Fibroblast of skin of back (primary cell): ENCODE data around the gene PUM2. TPM values are rescaled to one million over a fixed set of nuclear protein-coding genes. Genes with fewer than 3 reads are reported as not detected.
"Not testable (repeated sequence)": the region's sequence is repeated elsewhere in the genome, so short reads cannot be mapped to it uniquely, and the experiment has no call there.

Source experiments
- DNase-seq: peaks from one replicate; pipeline ENCODE4 v3.0.0-alpha.2; 2013
- polyA plus RNA-seq, 2 experiments: library from polyadenylated mRNA; unstranded; fragments of 120-200 nt; gene quantifications; one replicate each; pipeline ENCODE4 v1.2.1, GENCODE V29; 2013; ENCODE audit not compliant: insufficient read length in 2 of 2

PUM2 gene, protein sequence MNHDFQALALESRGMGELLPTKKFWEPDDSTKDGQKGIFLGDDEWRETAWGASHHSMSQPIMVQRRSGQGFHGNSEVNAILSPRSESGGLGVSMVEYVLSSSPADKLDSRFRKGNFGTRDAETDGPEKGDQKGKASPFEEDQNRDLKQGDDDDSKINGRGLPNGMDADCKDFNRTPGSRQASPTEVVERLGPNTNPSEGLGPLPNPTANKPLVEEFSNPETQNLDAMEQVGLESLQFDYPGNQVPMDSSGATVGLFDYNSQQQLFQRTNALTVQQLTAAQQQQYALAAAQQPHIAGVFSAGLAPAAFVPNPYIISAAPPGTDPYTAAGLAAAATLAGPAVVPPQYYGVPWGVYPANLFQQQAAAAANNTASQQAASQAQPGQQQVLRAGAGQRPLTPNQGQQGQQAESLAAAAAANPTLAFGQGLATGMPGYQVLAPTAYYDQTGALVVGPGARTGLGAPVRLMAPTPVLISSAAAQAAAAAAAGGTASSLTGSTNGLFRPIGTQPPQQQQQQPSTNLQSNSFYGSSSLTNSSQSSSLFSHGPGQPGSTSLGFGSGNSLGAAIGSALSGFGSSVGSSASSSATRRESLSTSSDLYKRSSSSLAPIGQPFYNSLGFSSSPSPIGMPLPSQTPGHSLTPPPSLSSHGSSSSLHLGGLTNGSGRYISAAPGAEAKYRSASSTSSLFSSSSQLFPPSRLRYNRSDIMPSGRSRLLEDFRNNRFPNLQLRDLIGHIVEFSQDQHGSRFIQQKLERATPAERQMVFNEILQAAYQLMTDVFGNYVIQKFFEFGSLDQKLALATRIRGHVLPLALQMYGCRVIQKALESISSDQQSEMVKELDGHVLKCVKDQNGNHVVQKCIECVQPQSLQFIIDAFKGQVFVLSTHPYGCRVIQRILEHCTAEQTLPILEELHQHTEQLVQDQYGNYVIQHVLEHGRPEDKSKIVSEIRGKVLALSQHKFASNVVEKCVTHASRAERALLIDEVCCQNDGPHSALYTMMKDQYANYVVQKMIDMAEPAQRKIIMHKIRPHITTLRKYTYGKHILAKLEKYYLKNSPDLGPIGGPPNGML
- 39.8 TPM for polyA plus RNA-seq (2013, experiment 1 of 2; ENCODE audit: insufficient read length)
- polyA plus RNA-seq (2013, experiment 2 of 2; ENCODE audit: insufficient read length): 41.5 TPM

DNA sequence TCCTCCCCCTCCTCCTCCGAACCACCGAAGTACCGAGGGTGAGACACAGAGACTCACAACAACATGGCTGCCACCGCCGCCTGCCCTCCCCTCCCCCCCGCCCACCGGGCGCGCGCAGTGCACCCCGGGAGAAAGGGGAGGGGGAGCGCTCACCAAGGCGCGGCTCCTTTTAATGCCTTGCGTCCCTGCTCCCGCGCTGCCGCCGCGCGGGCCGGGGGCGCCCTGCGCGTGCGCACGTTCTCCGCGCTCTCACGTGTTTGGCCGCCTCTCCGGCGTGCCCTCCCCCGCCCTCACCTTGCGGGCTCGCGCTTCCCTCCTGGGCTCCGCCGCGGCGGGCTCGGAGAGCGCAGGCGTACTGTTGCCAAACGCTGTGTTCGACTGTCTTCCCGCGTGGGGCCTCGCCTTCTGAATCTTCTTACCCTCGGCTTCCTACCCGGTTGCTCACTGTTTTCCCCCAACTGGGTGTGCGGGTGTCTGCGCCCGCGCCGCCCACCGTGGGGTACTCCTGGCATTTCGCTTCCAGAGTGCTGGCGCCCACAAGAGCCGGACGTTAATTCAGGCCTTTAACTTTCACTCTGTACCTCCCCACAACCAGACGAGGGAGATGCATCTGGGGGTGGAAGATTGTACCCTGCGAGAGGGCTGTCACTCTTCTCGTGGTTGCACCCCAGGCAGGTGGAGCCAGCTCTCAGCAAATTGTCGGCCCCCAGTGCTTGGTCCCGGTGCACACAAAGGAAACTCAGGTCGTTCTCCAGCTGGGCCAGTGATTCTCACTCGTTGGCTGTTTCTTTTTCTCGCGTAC, at the start of gene PUM2:
Gene PUM2, minus strand, starts transcription at position 92 of the 802 bp plus-strand sequence. CDS start 23,484 bp downstream, outside the sequence.
- DNase-seq: peak; percentile 93

DNA sequence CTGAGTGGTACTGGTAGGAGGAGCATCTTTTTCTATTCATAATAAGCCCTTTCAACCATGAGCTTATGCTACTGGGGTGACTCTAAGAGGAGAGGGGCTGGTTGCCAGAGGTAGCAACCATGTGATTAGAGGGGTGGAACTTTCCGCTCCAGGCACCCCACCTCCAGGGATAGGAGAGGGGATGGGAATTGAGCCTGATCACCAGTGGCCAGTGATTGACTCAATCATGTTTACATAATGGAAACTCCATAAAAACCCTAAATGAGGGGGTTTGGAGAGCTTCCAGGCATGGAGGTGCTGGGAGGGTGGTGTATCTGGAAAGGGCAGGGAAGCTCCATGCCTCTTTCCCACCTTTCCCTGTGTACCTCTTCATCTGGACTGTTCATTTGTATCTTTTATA, 49.7 kb upstream of the PUM2 start:
- no peak for DNase-seq

- peak; percentile 60 for DNase-seq
Measured at GRCh38 chr2:20398956-20399567, 48.4 kb upstream of the PUM2 start.

DNA sequence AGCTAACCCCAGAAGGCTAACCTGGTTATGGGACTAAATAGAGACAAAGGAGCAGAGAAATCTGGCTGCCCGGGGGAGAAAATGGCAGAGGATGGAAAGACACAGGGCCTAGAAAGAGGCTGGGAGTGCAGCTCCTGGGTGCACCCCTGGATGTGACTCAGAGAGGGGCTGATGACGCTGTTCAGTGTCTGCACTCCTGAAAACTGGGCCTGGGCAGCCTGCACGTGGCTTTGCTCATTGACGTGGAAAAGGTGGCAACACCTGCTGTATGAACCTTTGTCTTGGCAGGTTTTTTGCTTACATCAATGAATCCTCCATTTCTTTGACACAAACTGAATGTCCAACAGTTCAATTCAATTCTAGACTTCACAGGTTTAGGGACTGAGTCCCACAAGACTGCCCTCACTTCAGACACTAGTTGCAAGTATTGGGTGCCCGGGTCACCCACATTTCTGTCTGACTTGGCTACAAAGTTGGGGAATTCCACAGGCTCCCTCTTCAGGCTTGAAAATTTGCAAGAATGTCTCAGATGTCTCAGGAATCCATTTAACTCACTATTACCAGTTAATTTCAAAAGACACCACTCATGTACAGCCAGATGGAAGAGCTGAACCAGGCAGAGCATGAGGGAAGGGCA, 47.3 kb upstream of the PUM2 start:
- DNase-seq: no peak

- DNase-seq: no peak
Measured at GRCh38 chr2:20396356-20397000, 45.8 kb upstream of the PUM2 start.

GRCh38 chr2:20393986-20394385, 43.3 kb upstream of the PUM2 start:
- no peak for DNase-seq

- DNase-seq: no peak
Measured at GRCh38 chr2:20391951-20392699, 41.5 kb upstream of the PUM2 start.

DNA sequence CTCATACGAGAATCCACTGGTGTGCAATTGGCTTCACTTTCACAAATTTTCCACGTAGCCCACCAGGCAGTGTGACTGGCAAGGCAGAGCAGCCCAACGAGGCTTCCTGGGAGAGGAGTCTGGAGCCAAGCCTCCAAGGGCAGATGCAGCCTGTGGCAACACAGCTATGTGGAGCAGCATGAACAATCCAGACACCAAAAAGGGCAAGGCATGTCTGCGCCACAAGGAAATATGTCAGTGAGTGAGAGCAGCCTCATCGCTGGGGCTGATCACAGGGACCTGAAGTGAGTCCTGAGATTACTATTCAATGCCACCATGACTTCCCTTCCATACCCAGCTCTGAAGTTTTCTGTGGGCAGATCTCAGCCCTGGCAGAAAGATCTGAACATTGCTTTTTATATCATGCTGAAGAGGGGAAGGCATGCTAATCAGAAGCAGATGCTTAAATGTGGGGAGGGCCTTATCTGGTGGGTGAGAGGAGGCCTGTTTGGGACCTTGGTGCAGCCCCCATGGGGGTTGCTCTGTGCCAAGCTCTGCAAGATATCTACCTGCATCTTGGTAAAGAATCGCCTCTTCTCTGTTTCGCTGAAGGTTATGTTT, 40.0 kb upstream of the PUM2 start:
- peak; percentile 36 for DNase-seq

- DNase-seq: no peak
Measured at GRCh38 chr2:20384953-20385352, 34.3 kb upstream of the PUM2 start.

DNA sequence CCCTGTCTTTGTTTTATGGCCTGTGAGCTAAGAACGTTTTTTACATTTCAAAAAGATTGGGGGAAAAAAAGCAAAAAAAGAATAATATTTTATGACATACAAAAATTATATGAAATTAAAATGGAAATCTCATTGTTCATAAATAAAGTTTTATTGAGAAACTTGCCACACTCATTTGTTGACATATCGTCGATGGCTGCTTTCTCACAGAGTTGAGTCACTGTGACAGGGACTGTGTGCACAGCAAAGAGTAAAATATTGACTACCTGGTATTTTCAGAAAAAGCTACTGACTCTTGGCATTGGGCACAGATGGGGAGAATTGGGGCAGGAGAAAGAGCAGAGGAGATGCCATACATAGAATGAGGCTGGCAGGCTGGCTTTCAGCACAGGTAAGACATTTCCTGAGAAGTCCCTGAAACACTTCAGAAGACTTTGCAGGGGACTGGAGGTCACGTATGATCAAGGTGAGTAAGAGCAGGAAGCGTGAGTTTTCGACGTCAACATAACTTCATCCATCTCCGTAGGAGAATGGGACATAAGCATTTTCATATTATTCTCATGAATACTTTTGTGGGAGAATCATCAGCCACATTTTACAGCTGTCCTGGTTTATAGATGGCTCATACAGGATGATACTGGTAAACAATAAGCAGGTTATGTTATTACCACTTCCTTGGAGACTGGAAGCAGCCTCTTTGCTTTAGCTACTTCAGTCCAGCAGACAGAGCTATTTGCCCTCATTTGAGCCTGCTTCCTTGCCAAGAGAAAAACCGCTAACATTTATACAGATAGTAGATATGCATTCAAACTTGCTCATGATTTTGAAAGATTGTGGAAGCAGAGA, 32.5 kb upstream of the PUM2 start:
- peak; percentile 25 for DNase-seq

- DNase-seq: peak; percentile 69
Measured at GRCh38 chr2:20381457-20381856, 30.8 kb upstream of the PUM2 start.

GRCh38 chr2:20378891-20379519, 28.4 kb upstream of the PUM2 start:
- DNase-seq: peak; percentile 87

DNA sequence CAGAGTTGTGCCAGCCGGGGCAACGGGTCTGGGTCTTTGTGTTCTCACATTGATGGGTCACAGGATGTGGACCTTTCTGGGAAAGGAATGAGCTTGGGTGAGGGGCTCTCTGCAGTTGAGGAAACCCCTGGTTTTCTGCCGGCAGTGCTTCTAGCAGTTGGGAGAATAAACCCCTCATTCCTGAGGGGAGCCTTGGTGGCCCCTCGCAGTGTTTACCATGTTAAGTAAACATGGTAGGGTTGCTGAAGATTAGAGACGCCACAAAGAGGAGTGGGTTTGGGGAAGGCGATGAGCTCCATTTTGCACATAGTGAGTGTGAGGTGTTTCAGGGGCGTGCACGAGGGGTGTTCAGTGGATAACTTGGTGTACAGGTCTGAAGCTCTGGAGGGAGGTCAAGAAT, 27.7 kb upstream of the PUM2 start:
- no peak for DNase-seq

DNA sequence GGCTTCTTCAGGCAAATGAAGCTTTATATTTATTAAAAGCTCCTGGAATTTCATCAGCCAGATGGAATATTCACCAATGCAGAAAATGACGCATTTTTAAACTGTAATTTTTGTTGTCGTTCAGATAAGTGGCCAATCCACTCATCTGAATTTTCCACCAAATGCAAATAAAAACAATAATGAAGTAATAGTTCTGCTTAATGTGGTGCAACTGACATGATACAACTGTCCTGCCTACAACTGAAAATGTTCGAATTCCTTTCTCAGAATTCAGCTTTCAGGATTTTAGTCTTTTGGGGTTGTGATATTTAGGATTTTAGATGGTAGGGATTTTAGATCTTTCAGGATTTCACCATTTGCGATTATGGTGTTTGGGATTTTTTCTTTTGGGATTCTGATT, 27.1 kb upstream of the PUM2 start:
- no peak for DNase-seq

DNA sequence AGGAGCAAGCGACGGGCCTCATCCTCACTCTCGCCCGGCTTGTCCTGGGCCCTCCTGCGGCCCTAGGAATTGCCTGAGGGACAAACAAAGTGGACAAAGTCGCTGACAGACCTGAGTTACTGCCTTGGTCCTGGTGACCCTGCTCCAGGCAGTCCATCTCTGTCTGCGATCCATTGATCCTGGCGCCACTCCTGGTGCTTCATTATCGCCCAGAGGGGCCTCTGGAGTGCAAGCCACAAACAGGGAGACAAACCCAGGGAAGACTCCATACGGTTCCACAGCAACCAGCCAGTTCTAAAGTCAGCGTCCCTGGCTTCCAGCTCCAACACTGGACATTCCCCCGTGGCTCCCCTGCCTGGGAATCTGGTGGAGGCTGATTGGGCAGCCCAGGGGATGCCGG, 24.3 kb upstream of the PUM2 start:
- DNase-seq: not testable (repeated sequence)

DNA sequence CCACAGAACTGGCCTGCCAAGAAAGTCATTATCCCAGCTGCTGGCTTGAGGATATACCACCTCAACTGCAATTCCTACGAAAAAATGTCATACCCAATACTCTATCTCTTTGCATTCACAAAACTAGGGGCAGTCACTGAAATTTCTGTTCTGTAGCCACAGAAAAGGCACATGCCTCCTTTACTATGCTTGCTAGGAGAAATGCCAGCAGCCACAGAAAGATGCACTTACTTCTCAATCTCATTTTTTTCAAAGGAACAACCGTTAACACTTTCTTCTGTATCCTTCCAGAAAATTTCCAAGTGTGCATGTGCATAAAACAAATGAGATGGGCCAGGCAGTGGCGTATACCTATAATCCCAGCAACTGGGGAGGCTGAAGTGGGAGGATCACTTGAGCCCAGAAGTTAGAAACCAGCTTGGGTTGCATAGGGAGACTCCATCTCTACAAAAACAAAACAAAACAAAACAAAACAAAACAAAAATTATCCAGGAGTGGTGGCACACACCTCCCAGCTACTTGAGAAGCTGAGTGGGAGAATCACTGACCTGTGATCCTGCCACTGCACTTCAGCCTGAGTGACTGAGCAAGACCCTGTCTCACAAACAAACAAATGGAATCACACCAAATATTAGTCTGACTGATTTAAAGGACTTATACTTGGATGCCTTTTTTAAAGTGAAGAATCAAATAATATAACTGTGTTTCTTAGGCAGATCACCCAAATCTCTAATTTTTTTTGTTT, 22.4 kb upstream of the PUM2 start:
- DNase-seq: no peak

DNA sequence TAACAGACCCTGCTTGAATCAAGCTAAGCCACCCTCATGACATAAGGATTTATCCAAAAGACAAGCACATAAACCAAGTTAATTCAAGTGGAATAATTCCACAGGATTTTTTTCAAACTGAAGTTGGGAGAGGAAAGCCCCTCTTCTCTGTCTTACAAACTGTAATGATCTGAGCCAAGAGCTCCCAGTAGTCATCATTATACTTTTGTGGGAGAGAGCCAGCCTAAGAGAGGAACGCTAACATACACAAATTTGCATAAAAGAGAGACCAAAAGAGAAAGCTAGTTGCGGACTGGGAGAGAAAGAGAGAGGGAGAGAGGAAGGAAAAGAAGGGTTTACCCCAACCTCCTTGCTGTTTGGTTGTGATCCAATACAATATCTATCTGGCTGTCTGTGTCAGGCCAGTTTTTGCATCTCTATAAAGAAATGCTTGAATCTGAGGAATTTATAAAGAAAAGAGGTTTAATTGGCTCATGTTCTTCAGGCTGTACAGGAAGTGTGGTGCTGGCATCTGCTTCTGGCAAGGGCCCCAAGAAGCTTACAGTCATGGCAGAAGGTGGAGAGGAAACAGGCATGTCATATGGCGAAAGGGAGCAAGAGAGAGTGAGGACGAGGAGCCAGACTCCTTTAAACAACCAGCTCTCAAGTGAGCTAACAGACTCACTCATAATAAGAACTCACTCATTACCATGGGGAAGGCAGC, 20.8 kb upstream of the PUM2 start:
- DNase-seq: no peak
